HG02938 (cell line): ENCODE measurements around the gene PDE9A.

Experiments
- ATAC-seq: cut with Tn5 transposase; IDR thresholded peaks from one replicate; pipeline ENCODE4 v1.9.1; 2021; ENCODE audit warnings: mild to moderate bottlenecking, moderate library complexity; ENCODE audit not compliant: unreplicated experiment

Gene PDE9A

DNA sequence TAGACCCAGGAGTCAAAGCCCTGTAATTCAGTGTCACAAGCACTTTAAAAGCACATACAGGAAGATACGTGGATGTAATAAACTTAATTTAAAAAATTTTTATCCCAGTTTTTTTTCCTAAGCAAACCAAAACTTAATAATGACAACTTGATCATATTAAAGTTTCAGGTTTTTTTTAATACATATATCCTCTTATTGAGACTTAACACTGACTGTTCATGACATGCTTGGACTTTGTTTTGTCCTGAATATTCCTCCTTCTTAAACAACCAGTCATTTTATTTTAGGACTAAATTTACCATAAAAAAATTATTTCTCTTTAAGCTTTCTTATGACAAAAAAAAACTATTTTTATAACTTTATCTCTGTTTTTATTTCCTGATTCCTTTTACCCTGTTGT, 161.8 kb downstream of the PDE9A start:
- no peak for ATAC-seq

DNA sequence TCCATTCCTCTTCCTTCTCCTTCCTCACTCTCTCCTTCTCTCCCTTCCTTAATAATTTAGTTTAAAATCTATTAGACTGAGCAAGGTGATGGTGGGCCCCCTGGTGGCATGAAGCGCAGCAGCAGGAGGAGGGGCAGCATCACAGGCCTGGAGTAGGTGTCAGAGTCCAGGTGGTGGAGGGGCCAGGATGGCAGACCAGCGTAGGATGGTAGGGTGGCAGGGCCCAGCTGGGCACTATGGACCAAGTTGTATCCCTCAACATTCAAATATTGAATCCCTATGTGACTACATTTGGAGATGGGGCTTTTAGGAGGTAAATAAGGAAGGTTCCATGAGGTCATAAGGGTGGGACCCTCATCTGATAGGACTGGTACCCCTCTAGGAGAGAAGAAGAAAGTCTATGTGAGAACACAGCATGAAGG, 164.9 kb downstream of the PDE9A start:
- ATAC-seq: no peak

DNA sequence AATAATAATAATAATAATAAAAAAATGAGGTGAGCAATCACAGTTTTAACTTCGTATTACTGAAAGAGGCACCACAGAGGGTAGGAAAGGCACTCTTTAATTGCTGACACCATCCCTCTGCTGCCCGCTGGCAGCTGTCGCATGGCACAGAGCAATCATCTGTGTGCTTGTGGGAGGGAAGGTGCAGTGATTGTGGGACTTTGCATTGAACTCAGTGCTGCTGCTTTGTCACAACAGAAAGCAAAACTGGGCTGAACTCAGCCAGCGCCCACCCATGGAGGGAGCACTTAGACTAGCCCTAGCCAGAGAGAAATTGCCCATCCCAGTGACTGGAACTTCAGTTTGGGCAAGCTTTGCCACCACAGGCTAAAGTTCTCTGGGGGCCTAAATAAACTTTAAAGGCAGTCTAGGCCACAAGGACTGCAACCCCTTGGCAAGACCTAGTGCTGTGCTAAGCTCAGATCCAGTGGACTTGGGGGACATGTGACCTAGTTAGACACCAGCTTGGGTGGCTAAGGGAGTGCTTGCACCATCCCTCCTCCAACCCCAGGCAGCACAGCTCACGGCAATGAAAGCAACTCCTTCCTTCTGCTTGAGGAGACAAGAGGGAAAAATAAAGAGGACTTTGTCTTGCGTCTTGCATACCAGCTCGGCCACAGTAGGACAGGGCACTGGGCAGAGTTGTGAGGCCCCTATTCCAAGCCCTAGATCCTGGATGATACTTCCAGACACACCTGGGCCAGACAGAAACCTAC, 166.6 kb downstream of the PDE9A start:
- ATAC-seq: no peak

DNA sequence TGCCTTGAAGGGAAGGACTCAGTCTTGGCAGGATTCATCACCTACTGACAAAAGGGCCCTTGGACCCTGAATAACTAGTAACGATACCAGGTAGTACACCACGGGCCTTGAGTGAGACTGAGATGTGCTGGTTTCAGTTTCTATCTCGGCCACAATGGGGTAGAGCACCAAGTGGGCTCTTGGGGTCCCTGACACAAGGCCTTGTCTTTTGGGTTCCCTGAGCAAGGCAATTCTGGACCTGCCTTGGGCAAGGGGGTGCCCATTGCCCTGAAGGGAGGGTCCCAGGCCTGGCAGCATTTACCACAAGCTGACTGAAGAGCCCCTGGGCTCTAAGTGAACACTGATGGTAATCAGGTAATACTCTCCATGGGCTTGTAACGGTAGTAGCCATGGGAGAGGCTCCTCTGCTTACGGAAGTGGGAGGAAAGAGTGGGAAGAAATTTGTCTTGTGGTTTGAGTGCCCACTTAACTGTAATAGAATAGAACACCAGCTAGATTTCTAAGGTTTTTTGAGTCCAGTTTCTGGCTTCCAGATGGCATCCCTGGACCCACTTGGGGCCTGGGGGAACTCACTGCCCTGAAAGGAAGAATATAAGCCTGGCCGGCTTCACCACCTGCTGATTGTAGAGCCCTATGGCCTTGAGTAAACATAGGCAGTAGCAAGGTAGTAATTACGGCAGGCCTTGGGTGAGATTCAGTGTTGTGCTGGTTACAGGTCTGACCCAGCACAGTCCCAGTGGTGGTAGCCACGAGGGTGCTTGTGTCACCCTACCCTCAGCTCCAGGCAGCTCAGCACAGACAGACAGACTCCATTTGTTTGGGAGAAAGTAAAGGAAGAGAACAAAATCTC, 167.4 kb downstream of the PDE9A start:
- ATAC-seq: no peak
